ENCODE data around the gene ZBTB4. TPM values are rescaled to one million over a fixed set of nuclear protein-coding genes. Genes with fewer than 3 reads are reported as not detected.
A peak's percentile ranks its signal among the peaks of the same experiment; 100 is the strongest.

ZBTB4 gene
- total and polyA plus RNA-seq, 9 of the 15 experiments (the other 6 are each of a cell fraction or from before 2014, with no cell fraction given): 0.92 to 6.9 (median 3.3) TPM

DNA sequence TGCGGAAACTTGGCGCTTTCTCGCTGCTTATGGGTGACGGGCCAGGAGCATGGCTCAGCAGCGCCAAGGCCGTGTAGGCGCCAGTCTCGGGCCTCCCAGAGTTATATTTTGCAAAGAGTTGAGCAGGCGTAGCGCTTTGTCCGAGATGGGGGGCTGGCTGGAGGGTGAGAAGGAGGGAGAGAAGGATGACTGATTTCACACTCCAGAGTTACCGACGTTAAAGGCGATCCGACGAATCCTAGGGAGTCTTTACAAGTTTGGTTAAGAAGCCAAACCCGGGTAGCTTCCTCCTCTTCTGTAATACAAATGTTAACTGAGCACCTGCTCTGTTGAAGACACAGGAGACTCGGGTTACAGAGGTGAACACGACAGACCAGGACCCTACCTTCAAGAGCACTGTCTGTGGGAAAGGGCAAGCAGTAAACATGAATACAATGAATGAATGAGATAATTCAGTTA, 5.5 kb upstream of the ZBTB4 start (continued):
- TF ChIP-seq, protein P1, sequence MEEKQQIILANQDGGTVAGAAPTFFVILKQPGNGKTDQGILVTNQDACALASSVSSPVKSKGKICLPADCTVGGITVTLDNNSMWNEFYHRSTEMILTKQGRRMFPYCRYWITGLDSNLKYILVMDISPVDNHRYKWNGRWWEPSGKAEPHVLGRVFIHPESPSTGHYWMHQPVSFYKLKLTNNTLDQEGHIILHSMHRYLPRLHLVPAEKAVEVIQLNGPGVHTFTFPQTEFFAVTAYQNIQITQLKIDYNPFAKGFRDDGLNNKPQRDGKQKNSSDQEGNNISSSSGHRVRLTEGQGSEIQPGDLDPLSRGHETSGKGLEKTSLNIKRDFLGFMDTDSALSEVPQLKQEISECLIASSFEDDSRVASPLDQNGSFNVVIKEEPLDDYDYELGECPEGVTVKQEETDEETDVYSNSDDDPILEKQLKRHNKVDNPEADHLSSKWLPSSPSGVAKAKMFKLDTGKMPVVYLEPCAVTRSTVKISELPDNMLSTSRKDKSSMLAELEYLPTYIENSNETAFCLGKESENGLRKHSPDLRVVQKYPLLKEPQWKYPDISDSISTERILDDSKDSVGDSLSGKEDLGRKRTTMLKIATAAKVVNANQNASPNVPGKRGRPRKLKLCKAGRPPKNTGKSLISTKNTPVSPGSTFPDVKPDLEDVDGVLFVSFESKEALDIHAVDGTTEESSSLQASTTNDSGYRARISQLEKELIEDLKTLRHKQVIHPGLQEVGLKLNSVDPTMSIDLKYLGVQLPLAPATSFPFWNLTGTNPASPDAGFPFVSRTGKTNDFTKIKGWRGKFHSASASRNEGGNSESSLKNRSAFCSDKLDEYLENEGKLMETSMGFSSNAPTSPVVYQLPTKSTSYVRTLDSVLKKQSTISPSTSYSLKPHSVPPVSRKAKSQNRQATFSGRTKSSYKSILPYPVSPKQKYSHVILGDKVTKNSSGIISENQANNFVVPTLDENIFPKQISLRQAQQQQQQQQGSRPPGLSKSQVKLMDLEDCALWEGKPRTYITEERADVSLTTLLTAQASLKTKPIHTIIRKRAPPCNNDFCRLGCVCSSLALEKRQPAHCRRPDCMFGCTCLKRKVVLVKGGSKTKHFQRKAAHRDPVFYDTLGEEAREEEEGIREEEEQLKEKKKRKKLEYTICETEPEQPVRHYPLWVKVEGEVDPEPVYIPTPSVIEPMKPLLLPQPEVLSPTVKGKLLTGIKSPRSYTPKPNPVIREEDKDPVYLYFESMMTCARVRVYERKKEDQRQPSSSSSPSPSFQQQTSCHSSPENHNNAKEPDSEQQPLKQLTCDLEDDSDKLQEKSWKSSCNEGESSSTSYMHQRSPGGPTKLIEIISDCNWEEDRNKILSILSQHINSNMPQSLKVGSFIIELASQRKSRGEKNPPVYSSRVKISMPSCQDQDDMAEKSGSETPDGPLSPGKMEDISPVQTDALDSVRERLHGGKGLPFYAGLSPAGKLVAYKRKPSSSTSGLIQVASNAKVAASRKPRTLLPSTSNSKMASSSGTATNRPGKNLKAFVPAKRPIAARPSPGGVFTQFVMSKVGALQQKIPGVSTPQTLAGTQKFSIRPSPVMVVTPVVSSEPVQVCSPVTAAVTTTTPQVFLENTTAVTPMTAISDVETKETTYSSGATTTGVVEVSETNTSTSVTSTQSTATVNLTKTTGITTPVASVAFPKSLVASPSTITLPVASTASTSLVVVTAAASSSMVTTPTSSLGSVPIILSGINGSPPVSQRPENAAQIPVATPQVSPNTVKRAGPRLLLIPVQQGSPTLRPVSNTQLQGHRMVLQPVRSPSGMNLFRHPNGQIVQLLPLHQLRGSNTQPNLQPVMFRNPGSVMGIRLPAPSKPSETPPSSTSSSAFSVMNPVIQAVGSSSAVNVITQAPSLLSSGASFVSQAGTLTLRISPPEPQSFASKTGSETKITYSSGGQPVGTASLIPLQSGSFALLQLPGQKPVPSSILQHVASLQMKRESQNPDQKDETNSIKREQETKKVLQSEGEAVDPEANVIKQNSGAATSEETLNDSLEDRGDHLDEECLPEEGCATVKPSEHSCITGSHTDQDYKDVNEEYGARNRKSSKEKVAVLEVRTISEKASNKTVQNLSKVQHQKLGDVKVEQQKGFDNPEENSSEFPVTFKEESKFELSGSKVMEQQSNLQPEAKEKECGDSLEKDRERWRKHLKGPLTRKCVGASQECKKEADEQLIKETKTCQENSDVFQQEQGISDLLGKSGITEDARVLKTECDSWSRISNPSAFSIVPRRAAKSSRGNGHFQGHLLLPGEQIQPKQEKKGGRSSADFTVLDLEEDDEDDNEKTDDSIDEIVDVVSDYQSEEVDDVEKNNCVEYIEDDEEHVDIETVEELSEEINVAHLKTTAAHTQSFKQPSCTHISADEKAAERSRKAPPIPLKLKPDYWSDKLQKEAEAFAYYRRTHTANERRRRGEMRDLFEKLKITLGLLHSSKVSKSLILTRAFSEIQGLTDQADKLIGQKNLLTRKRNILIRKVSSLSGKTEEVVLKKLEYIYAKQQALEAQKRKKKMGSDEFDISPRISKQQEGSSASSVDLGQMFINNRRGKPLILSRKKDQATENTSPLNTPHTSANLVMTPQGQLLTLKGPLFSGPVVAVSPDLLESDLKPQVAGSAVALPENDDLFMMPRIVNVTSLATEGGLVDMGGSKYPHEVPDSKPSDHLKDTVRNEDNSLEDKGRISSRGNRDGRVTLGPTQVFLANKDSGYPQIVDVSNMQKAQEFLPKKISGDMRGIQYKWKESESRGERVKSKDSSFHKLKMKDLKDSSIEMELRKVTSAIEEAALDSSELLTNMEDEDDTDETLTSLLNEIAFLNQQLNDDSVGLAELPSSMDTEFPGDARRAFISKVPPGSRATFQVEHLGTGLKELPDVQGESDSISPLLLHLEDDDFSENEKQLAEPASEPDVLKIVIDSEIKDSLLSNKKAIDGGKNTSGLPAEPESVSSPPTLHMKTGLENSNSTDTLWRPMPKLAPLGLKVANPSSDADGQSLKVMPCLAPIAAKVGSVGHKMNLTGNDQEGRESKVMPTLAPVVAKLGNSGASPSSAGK (IDR thresholded peaks at IDR 0.05): peak; percentile 44
- no peak for TF ChIP-seq SRSF7 (optimal IDR thresholded peaks at IDR 0.05; ENCODE audit: low read depth, low read length)
- TF ChIP-seq, protein P2, sequence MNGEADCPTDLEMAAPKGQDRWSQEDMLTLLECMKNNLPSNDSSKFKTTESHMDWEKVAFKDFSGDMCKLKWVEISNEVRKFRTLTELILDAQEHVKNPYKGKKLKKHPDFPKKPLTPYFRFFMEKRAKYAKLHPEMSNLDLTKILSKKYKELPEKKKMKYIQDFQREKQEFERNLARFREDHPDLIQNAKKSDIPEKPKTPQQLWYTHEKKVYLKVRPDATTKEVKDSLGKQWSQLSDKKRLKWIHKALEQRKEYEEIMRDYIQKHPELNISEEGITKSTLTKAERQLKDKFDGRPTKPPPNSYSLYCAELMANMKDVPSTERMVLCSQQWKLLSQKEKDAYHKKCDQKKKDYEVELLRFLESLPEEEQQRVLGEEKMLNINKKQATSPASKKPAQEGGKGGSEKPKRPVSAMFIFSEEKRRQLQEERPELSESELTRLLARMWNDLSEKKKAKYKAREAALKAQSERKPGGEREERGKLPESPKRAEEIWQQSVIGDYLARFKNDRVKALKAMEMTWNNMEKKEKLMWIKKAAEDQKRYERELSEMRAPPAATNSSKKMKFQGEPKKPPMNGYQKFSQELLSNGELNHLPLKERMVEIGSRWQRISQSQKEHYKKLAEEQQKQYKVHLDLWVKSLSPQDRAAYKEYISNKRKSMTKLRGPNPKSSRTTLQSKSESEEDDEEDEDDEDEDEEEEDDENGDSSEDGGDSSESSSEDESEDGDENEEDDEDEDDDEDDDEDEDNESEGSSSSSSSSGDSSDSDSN (IDR thresholded peaks at IDR 0.05; ENCODE audit: borderline replicate concordance in 1 of 2, low read depth in 2 of 2, low read length in 2 of 2): no peak
- TF ChIP-seq E2F5 (CRISPR knock-in tag; IDR thresholded peaks at IDR 0.05): no peak
- no peak for TF ChIP-seq NFIC (IDR thresholded peaks at IDR 0.05)
- no peak for TF ChIP-seq ARID1B (IDR thresholded peaks at IDR 0.05)
- TF ChIP-seq CEBPZ (IDR thresholded peaks at IDR 0.05; ENCODE audit: borderline replicate concordance, low read depth, low read length): no peak
- no peak for TF ChIP-seq STAT5A (IDR thresholded peaks at IDR 0.05; ENCODE audit: borderline replicate concordance, low read length)
- no peak for TF ChIP-seq ZNF217 (CRISPR knock-in tag; IDR thresholded peaks at IDR 0.05)
- TF ChIP-seq BMI1 (IDR thresholded peaks at IDR 0.05; ENCODE audit: low read length): no peak
